Esophagus squamous epithelium (tissue), 5 donors: Measurements from ENCODE around the gene CCDC68. TPM values are rescaled to one million over a fixed set of nuclear protein-coding genes. Genes with fewer than 3 reads are reported as not detected.

ENCODE experiments used
- DNase-seq: peaks from one replicate; lab custom pipeline; 2025; lab: John Stamatoyannopoulos, UW
- H3K27ac ChIP-seq, 4 donors: fragments of 200-600 bp; sonication (generic); one replicate each; pipeline ENCODE4 v1.5.1; 2016 to 2019; ENCODE audit warnings: mild to moderate bottlenecking in 1 of 4
- H3K27me3 ChIP-seq, 4 donors: fragments of 200-600 bp; sonication (generic); 1 replicate in 3 of 4; 2 replicates in 1 of 4; pipeline versions ENCODE4 v1.5.1 to v1.6.0; 2017 to 2021; ENCODE audit warnings: antibody characterized with exemption in 1 of 4
- H3K36me3 ChIP-seq, 3 donors: fragments of 200-600 bp; sonication (generic); one replicate each; pipeline ENCODE4 v1.5.1; 2016 to 2019
- H3K4me1 ChIP-seq, 3 donors: fragments of 200-600 bp; sonication (generic); one replicate each; pipeline ENCODE4 v1.5.1; 2017 to 2019
- H3K4me3 ChIP-seq, 4 donors: fragments of 200-600 bp; sonication (generic); 1 replicate in 3 of 4; 2 replicates in 1 of 4; pipeline ENCODE4 v1.5.1; 2016 to 2019; ENCODE audit warnings: mild to moderate bottlenecking in 2 of 4, moderate library complexity in 1 of 4
- H3K9me3 ChIP-seq, 3 donors: fragments of 200-600 bp; sonication (generic); one replicate each; pipeline ENCODE4 v1.5.1; 2016 to 2019
- CTCF ChIP-seq, 6 experiments: fragments of 450-650 bp in 4 of 6; fragments of 200-600 bp in 2 of 6; sonication (generic) in 2 of 6; IDR thresholded peaks; one replicate each; pipeline ENCODE4 v1.5.1; 2016 to 2019; ENCODE audit warnings: antibody characterized with exemption in 6 of 6, mild to moderate bottlenecking in 4 of 6, moderate library complexity in 4 of 6
- POLR2A ChIP-seq, 4 donors: fragments of 450-650 bp; IDR thresholded peaks; one replicate each; pipeline ENCODE4 v1.6.1; 2017; ENCODE audit warnings: antibody characterized with exemption in 4 of 4, mild to moderate bottlenecking in 4 of 4, moderate library complexity in 3 of 4
- WGBS, 2 donors: methylation state at CpG; one replicate each; pipeline ENCODE4 v1.1.5; 2018; 5-methylcytosine and 5-hydroxymethylcytosine counted together
- intact Hi-C: fragments of 100-400 bp; cut with DNase I; formaldehyde crosslinking; loops from one replicate; pipeline ENCODE4 v1.15.0; 2022
- total RNA-seq, 4 donors: library from RNA; depleted of rRNA; stranded (reverse); fragments of >200 nt; gene quantifications; one replicate each; pipeline ENCODE4 v1.1.0, GENCODE V29; 2016
- donor health status: DM: yes; HTN: yes; CAD: no.

Gene CCDC68
- total RNA-seq, 4 donors from 2014 or later, result 0.11 to 5.1 (median 2.7) TPM

- H3K4me3 ChIP-seq, result no peak overlapping the region
- no peak for TF ChIP-seq CTCF (IDR thresholded peaks at IDR 0.05)
These were observed 41.3 kb upstream of the CCDC68 start for GRCh38 chr18:55000529-55000928.

GRCh38 chr18:54999016-54999415, 39.8 kb upstream of the CCDC68 start:
- TF ChIP-seq POLR2A (IDR thresholded peaks at IDR 0.05), result no peak
- no peak for TF ChIP-seq CTCF (IDR thresholded peaks at IDR 0.05)
- intact Hi-C loops, result no loop called here
- H3K4me1 ChIP-seq, result no peaks in the 10 kb centered on the region
- no peak overlapping the region for H3K4me3 ChIP-seq
- 90 to 93% methylated on average over 5 of the region's 5 CpGs for WGBS, 2 donors
- H3K9me3 ChIP-seq, result no peaks in the 10 kb centered on the region
- DNase-seq, result no peak
- no peaks in the 10 kb centered on the region for H3K36me3 ChIP-seq
- H3K27me3 ChIP-seq, result no peaks in the 10 kb centered on the region
- H3K27ac ChIP-seq, result no peak overlapping the region

More at GRCh38 chr18:55000529-55000928, 41.3 kb upstream of the CCDC68 start:
- 89 to 94% methylated on average over 4 to 5 of the region's 5 CpGs for WGBS, 2 donors
- H3K4me1 ChIP-seq, result no peaks in the 10 kb centered on the region
- intact Hi-C loops, result no loop called here
- H3K9me3 ChIP-seq, result no peaks in the 10 kb centered on the region
- DNase-seq, result no peak
- H3K27me3 ChIP-seq, result no peaks in the 10 kb centered on the region
- no peaks in the 10 kb centered on the region for H3K36me3 ChIP-seq
- H3K27ac ChIP-seq, result no peak overlapping the region

- 60 to 74% methylated on average over 3 to 5 of the region's 5 CpGs for WGBS, 2 donors
- intact Hi-C loops, result no loop called here
- no peak for DNase-seq
- Histone ChIP-seq H3K4me3 (no peak overlapping the region), H3K27me3 (no peaks in the 10 kb centered on the region), H3K36me3 (no peaks in the 10 kb centered on the region), H3K27ac (no peak overlapping the region), H3K9me3 (no peaks in the 10 kb centered on the region), H3K4me1 (no peaks in the 10 kb centered on the region)
- TF ChIP-seq POLR2A (IDR thresholded peaks at IDR 0.05) (no peak), CTCF (IDR thresholded peaks at IDR 0.05) (no peak)
These were observed 36.3 kb upstream of the CCDC68 start for GRCh38 chr18:54995421-54996143.

- Histone ChIP-seq H3K4me1 (no peaks in the 10 kb centered on the region), H3K36me3 (no peaks in the 10 kb centered on the region), H3K9me3 (no peaks in the 10 kb centered on the region), H3K27me3 (no peaks in the 10 kb centered on the region), H3K27ac (no peak overlapping the region), H3K4me3 (no peak overlapping the region)
- intact Hi-C loops, result no loop called here
- no peak for TF ChIP-seq POLR2A (IDR thresholded peaks at IDR 0.05)
- TF ChIP-seq CTCF (IDR thresholded peaks at IDR 0.05), result no peak
- WGBS, 2 donors, result 52 to 68% methylated on average over 4 of the region's 4 CpGs
- no peak for DNase-seq
These were observed 32.7 kb upstream of the CCDC68 start for GRCh38 chr18:54991981-54992380.

- Histone ChIP-seq H3K4me3 (no peak overlapping the region), H3K27ac (no peak overlapping the region), H3K4me1 (no peaks in the 10 kb centered on the region), H3K27me3 (no peaks in the 10 kb centered on the region), H3K9me3 (no peaks in the 10 kb centered on the region), H3K36me3 (no peaks in the 10 kb centered on the region)
- intact Hi-C loops, result loop anchor here (5.0 kb wide), 1 partner anchor 308 kb away; no protein-coding TSS in a partner anchor
- TF ChIP-seq POLR2A (IDR thresholded peaks at IDR 0.05) (no peak), CTCF (IDR thresholded peaks at IDR 0.05) (no peak)
- no peak for DNase-seq
- 75 to 85% methylated on average over 4 of the region's 4 CpGs for WGBS, 2 donors
These were observed 25.6 kb upstream of the CCDC68 start for GRCh38 chr18:54984908-54985307.
